Epidermal melanocyte (primary cell): ENCODE measurements around the gene STARD8.
A peak's percentile ranks its signal among the peaks of the same experiment; 100 is the strongest.
"Not testable (repeated sequence)": the region's sequence is repeated elsewhere in the genome, so short reads cannot be mapped to it uniquely, and the experiment has no call there.

Experiments used
- DNase-seq: peaks from one replicate; pipeline ENCODE4 v3.0.0; 2011; ENCODE audit warnings: low spot score; ENCODE audit not compliant: insufficient read length

Gene STARD8

GRCh38 chrX:68647156-68647957, at the start of gene STARD8:
Gene STARD8 (plus strand): TSS chrX:68647666. CDS start chrX:68647883, 217 bp downstream.
- DNase-seq, result no peak

GRCh38 chrX:68598841-68599240, 48.6 kb upstream of the STARD8 start:
- DNase-seq, result no peak

GRCh38 chrX:68599256-68600152, 48.0 kb upstream of the STARD8 start:
- DNase-seq, result no peak

DNA sequence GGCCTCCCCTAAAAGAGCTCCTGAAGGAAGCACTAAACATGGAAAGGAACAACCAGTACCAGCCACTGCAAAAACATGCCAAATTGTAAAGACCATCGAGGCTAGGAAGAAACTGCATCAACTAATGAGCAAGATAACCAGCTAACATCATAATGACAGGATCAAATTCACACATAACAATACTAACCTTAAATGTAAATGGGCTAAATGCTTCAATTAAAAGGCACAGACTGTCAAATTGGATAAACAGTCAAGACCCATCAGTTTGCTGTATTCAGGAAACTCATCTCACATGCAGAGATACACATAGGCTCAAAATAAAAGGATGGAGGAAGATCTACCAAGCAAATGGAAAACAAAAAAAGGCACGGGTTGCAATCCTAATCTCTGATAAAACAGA, 43.2 kb upstream of the STARD8 start:
- DNase-seq, result not testable (repeated sequence)

DNA sequence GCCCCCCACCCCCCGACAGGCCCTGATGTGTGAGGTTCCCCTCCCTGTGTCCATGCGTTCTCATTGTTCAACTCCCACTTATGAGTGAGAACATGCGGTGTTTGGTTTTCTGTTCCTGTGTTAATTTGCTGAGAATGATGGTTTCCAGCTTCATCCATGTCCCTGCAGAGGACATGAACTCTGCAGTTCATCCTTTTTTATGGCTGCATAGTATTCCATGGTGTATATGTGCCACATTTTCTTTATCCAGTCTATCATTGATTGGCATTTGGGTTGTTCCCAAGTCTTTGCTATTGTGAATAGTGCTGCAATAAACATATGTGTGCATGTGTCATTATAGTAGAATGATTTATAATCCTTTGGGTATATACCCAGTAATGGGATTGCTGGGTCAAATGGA, 32.7 kb upstream of the STARD8 start:
- DNase-seq, result not testable (repeated sequence)

DNA sequence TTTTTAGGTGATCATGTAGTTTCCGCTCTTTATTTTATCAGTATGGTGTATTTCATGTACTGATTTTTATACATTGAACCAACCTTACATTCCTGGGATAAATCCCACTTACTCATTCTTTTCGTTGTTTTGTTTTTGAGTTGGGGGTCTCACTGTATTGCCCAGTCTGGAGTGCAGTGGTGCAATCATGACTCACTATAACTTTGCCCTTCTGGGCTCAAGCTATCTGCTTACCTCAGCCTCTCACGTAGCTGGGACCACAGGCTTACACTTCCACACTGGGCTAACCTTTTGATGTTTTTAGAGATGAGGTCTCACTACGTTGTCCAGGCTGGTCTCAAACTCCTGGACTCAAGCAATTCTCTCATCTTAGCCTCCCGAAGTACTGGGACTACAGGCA, 19.5 kb upstream of the STARD8 start:
- DNase-seq, result no peak

GRCh38 chrX:68629936-68630335, 17.5 kb upstream of the STARD8 start:
- not testable (repeated sequence) for DNase-seq

GRCh38 chrX:68631336-68631735, 16.1 kb upstream of the STARD8 start:
- no peak for DNase-seq

- DNase-seq, result no peak
Observed at GRCh38 chrX:68632491-68632890, 15.0 kb upstream of the STARD8 start.

DNA sequence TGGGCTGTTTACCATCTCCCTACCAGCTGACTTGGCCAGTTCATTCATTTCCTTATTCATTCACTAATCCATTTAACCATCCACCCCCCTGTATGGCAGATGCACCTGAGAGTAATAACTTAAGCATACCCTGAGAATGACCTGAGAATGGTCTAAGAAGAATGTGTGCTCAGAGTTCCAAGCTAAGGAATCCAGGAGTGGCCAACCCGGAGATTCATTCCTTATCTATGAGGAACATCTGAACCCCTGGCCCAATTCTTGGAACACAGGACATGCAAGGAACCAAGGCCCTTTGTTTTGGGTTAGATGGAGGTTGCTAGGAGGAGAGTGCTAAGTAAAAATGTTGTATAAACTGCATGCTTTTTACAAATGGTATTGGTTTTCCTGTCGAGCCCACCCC, 13.5 kb upstream of the STARD8 start:
- no peak for DNase-seq

GRCh38 chrX:68634649-68635227, 12.7 kb upstream of the STARD8 start:
- no peak for DNase-seq

DNA sequence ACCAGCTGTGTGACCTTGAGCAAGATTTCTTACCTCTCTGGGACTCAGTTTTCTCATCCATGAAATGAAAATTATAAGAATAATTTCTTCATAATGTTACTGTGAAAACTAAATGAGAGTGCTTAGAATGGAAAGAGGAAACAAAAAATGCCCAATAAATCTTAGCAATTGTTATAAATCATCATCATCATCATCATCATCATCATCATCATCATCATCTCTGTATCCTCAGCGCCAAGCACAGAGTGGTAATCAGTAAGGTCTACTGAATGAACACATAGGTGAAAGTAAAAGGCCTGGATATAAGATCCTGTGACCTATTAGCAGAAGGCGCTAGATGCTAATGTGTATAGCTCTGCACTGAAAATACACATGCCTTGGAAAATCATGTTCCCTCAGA, 6.8 kb upstream of the STARD8 start:
- DNase-seq, result no peak

GRCh38 chrX:68644861-68645260, 2.6 kb upstream of the STARD8 start:
- DNase-seq, result no peak

DNA sequence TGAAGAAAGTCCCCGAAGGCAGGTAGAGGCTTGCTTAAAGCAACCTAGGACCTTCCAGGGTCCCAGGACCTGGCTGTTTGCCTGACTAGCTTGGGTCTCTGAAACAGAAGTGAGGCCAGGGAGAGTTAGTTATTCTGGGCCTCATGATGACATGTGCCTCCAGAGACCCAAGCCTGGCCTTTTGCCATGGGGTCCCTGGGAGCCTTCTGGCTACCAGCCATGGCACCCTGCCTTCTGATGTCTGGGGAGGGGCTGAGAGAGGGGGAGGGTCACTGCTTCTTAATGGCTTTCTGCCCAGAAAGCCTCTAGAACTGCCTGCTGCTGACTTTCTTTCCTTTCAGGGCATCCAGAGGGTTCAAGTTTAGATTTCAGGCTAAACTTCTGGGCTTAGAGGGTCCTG, 1.0 kb upstream of the STARD8 start:
- DNase-seq, result no peak

DNA sequence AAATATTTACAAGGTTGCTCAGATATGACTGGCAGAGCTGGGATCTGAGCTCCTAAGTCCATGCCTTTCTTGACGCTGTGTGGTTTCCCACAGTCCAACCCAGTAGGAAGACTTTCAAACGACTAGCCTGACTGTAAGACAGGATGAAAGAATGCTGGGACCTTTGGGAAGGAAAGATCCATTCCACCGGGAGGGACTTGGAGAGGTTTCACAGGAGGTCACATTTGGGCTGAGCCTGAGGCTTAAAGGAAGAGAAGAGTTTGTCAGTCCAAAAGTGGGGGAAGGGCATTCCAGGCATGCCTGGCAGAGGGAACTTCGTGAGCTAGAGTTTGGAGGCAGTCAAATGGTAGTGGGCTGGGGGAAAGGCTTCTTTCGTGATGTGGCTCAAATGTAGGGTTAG, 1.5 kb downstream of the STARD8 start:
- peak; percentile 20 for DNase-seq

- no peak for DNase-seq
Observed at GRCh38 chrX:68650491-68650890, 3.0 kb downstream of the STARD8 start.

DNA sequence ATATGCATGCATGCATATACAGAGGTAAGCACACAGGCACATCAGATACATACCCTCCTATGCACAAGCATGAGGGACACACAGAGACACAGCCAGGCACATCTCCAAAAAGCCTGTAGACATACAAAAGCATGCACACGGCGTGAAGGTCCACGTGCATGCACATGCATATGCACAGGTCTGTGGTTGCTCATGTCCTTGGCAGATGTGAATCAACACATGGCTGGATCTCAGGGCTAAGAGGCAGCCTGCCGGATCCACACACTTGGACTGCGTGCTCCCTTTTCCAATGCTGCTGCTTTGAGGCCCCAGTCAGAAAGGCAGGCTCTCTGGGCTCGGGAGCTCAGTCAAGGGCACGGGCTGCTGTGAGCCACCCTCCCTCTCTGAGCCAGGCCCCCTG, 3.6 kb downstream of the STARD8 start:
- no peak for DNase-seq

GRCh38 chrX:68652326-68653170, 5.1 kb downstream of the STARD8 start:
- DNase-seq, result no peak

- no peak for DNase-seq
Observed at GRCh38 chrX:68654693-68655092, 7.2 kb downstream of the STARD8 start.

- not testable (repeated sequence) for DNase-seq
Observed at GRCh38 chrX:68656473-68656872, 9.0 kb downstream of the STARD8 start.

DNA sequence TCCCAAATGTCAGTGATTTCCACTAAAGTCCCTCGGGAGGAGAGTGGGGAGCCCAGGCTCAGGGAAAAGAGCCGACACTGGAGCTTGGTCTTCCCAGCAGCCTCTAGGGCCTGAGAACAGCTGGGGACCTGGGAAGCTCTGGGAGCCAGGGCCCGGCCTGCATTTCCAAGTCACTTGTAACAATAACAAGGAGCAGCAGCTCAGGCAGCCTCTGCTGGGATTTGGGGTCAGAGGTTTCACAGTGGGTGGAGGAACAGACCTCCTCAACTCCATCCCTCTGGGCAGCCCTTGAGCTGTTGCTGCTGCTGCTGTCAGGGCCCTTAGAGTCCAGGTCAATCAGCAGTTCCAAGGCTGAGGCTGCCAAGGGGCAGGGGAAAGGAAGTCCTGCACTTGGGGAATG, 11.1 kb downstream of the STARD8 start:
- DNase-seq, result no peak
